ENCODE data around the gene PACRG.

- TF ChIP-seq, protein P1, sequence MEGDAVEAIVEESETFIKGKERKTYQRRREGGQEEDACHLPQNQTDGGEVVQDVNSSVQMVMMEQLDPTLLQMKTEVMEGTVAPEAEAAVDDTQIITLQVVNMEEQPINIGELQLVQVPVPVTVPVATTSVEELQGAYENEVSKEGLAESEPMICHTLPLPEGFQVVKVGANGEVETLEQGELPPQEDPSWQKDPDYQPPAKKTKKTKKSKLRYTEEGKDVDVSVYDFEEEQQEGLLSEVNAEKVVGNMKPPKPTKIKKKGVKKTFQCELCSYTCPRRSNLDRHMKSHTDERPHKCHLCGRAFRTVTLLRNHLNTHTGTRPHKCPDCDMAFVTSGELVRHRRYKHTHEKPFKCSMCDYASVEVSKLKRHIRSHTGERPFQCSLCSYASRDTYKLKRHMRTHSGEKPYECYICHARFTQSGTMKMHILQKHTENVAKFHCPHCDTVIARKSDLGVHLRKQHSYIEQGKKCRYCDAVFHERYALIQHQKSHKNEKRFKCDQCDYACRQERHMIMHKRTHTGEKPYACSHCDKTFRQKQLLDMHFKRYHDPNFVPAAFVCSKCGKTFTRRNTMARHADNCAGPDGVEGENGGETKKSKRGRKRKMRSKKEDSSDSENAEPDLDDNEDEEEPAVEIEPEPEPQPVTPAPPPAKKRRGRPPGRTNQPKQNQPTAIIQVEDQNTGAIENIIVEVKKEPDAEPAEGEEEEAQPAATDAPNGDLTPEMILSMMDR (IDR thresholded peaks at IDR 0.05) = no peak
- no peak for TF ChIP-seq POLR2A (IDR thresholded peaks at IDR 0.05)
Observed at GRCh38 chr6:162922563-162923166, 194.9 kb downstream of the PACRG start.
